ENCODE results near the gene NCAM1.

The NCAM1 gene

GRCh38 chr11:113006896-113007445 is 45.8 kb downstream of the NCAM1 start:
- no peaks in the 10 kb centered on the region for H3K27me3 ChIP-seq (ENCODE audit: insufficient read depth, low read depth, severe bottlenecking)
- H3K9me3 ChIP-seq (ENCODE audit: severe bottlenecking) = no peaks in the 10 kb centered on the region
- no peak for TF ChIP-seq CTCF (IDR thresholded peaks at IDR 0.05; ENCODE audit: low read depth, low read length)
- no peak overlapping the region for H3K27ac ChIP-seq
- no peaks in the 10 kb centered on the region for H3K36me3 ChIP-seq
- DNase-seq = no peak
- no peak overlapping the region for H3K4me3 ChIP-seq (ENCODE audit: low read depth, low read length)

DNA sequence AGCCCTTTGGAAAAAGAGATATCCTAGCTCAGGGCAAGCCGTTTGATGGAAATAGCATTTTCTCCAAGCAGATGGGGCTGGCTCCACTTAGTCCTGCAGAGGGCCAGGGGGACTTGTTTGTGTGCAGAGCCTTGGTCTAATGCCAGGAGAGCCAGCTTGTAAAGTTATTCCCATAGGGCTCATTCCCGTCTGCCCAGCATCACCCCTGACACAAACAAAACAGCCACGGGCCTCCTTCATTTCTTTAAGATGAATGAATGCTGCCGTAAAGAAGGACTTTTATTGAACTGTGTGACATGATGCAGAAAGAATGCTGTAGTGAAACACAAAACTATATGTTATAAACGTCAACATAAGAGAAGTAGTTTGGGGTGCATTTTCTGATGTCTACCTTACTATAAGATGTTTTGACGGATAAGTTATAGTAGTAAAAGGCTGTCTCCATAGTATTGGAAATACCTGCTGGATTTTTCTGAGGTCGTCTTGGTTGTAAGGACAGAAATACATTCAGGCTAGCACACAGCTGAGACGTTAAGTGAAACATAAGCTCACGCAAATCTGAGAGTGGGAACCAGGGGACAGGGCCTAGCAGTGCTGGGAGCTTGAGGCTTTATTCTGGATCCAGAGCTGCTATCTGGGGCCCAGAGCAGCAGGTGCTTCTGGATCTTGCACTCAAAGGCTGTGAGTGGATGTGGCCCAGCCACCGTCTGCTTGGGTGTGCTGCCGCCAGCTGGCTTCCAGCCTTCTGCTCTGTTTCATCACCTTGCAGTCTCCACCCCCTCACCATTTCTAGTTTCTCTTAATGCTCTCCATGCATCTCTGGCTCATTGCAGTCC is 53.3 kb downstream of the NCAM1 start:
- no peak overlapping the region for H3K27ac ChIP-seq

DNA sequence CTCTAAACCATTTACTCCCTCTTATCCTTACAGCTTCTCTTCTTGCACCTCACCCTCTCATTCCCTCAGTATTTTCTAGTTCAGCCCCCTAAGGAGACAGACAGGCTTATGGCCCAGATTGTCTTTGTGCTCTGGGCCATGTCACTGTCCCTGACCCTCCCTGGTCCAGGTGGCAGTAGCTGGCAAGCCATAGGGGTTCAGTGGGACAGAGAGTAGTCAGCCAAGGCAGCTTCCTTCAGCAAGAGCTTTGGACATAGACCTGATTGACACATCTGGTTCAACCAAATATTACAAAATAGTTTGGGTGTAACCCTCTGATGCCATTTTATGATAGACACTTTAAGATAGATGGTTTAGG is 53.9 kb downstream of the NCAM1 start:
- Histone ChIP-seq H3K4me3 (ENCODE audit: low read depth, low read length) (no peak overlapping the region), H3K27ac (no peak overlapping the region), H3K9me3 (ENCODE audit: severe bottlenecking) (no peaks in the 10 kb centered on the region), H3K36me3 (no peaks in the 10 kb centered on the region), H3K27me3 (ENCODE audit: insufficient read depth, low read depth, severe bottlenecking) (no peaks in the 10 kb centered on the region)
- peak; percentile 9 for DNase-seq
- TF ChIP-seq CTCF (IDR thresholded peaks at IDR 0.05; ENCODE audit: low read depth, low read length) = no peak

More for the DNA sequence above, 53.3 kb downstream of the NCAM1 start:
- Histone ChIP-seq H3K27me3 (ENCODE audit: insufficient read depth, low read depth, severe bottlenecking) (no peaks in the 10 kb centered on the region), H3K9me3 (ENCODE audit: severe bottlenecking) (no peaks in the 10 kb centered on the region), H3K4me3 (ENCODE audit: low read depth, low read length) (no peak overlapping the region), H3K36me3 (no peaks in the 10 kb centered on the region)
- peak; percentile 53 for DNase-seq
- peak; percentile 42 for TF ChIP-seq CTCF (IDR thresholded peaks at IDR 0.05; ENCODE audit: low read depth, low read length)

GRCh38 chr11:113016905-113017304 is 55.7 kb downstream of the NCAM1 start:
- Histone ChIP-seq H3K36me3 (no peaks in the 10 kb centered on the region), H3K27me3 (ENCODE audit: insufficient read depth, low read depth, severe bottlenecking) (no peaks in the 10 kb centered on the region), H3K4me3 (ENCODE audit: low read depth, low read length) (no peak overlapping the region), H3K9me3 (ENCODE audit: severe bottlenecking) (no peaks in the 10 kb centered on the region), H3K27ac (no peak overlapping the region)
- DNase-seq = no peak
- TF ChIP-seq CTCF (IDR thresholded peaks at IDR 0.05; ENCODE audit: low read depth, low read length) = no peak

- H3K9me3 ChIP-seq (ENCODE audit: severe bottlenecking) = no peaks in the 10 kb centered on the region
- H3K27me3 ChIP-seq (ENCODE audit: insufficient read depth, low read depth, severe bottlenecking) = no peaks in the 10 kb centered on the region
- DNase-seq = no peak
- no peak overlapping the region for H3K4me3 ChIP-seq (ENCODE audit: low read depth, low read length)
- H3K36me3 ChIP-seq = no peaks in the 10 kb centered on the region
- no peak overlapping the region for H3K27ac ChIP-seq
- no peak for TF ChIP-seq CTCF (IDR thresholded peaks at IDR 0.05; ENCODE audit: low read depth, low read length)
These were observed 57.7 kb downstream of the NCAM1 start for GRCh38 chr11:113018913-113019312.

Measured in WERI-Rb-1 (cell line).